Brain microvascular endothelial cell (primary cell): ENCODE data around the gene TOMM70.

Source experiments
- DNase-seq: peaks from one replicate; pipeline ENCODE4 v3.0.0-alpha.2; 2020
- H3K27ac ChIP-seq: fragments of 250-450 bp; sonication (Bioruptor Pico); 2 replicates; pipeline ENCODE4 v1.5.1; 2020; ENCODE audit warnings: mild to moderate bottlenecking, moderate library complexity
- H3K27me3 ChIP-seq: fragments of 250-450 bp; sonication (Bioruptor Pico); replicated peaks from 2 replicates; pipeline ENCODE4 v1.5.1; 2020; ENCODE audit warnings: mild to moderate bottlenecking
- H3K36me3 ChIP-seq: fragments of 250-450 bp; sonication (Bioruptor Pico); replicated peaks from 2 replicates; pipeline ENCODE4 v1.5.1; 2020; ENCODE audit warnings: mild to moderate bottlenecking
- H3K4me3 ChIP-seq: 2 replicates; pipeline ENCODE4 v1.5.1; 2011; ENCODE audit warnings: low read depth, mild to moderate bottlenecking, control low read depth, low read length, moderate library complexity
- CTCF ChIP-seq: IDR thresholded peaks from 2 replicates; pipeline ENCODE4 v1.5.1; 2011; ENCODE audit warnings: low read depth, mild to moderate bottlenecking, moderate library complexity, low read length, control low read depth, inconsistent platforms; ENCODE audit errors: missing control alignments
- in situ Hi-C: cut with HindIII; loops from 2 replicates; pipeline ENCODE4 v1.10.0; 2017; ENCODE audit warnings: low sequenced_read_pairs, low pct_ligation_motif_present

Gene TOMM70

GRCh38 chr3:100426067-100426682 lies 25.3 kb upstream of the TOMM70 start:
- H3K36me3 ChIP-seq: no peaks in the 10 kb centered on the region
- H3K27me3 ChIP-seq: no peaks in the 10 kb centered on the region
- no peak for DNase-seq
- H3K27ac ChIP-seq: no peak overlapping the region
- H3K4me3 ChIP-seq: no peak overlapping the region
- no peak for TF ChIP-seq CTCF
- in situ Hi-C loops: no loop called here

GRCh38 chr3:100425316-100425715 lies 24.4 kb upstream of the TOMM70 start:
- no peak for TF ChIP-seq CTCF
- in situ Hi-C loops: no loop called here

GRCh38 chr3:100424261-100424660 lies 23.4 kb upstream of the TOMM70 start:
- Histone ChIP-seq H3K36me3 (no peaks in the 10 kb centered on the region), H3K27me3 (no peaks in the 10 kb centered on the region), H3K4me3 (no peak overlapping the region), H3K27ac (no peak overlapping the region)
- in situ Hi-C loops: no loop called here
- TF ChIP-seq CTCF: no peak
- no peak for DNase-seq

More at GRCh38 chr3:100425316-100425715, 24.4 kb upstream of the TOMM70 start:
- Histone ChIP-seq H3K36me3 (no peaks in the 10 kb centered on the region), H3K27ac (no peak overlapping the region), H3K4me3 (no peak overlapping the region), H3K27me3 (no peaks in the 10 kb centered on the region)
- DNase-seq: no peak

- no peaks in the 10 kb centered on the region for H3K36me3 ChIP-seq
- no peak for DNase-seq
- H3K27ac ChIP-seq: no peak overlapping the region
- no peak overlapping the region for H3K4me3 ChIP-seq
- in situ Hi-C loops: no loop called here
- no peaks in the 10 kb centered on the region for H3K27me3 ChIP-seq
- TF ChIP-seq CTCF: no peak
Observed at GRCh38 chr3:100423611-100424010, 22.7 kb upstream of the TOMM70 start.

GRCh38 chr3:100420885-100421284 lies 20.0 kb upstream of the TOMM70 start:
- H3K4me3 ChIP-seq: no peak overlapping the region
- DNase-seq: no peak
- no peak overlapping the region for H3K27ac ChIP-seq
- in situ Hi-C loops: no loop called here
- no peaks in the 10 kb centered on the region for H3K27me3 ChIP-seq
- H3K36me3 ChIP-seq: no peaks in the 10 kb centered on the region
- no peak for TF ChIP-seq CTCF

GRCh38 chr3:100419406-100419805 lies 18.5 kb upstream of the TOMM70 start:
- no peaks in the 10 kb centered on the region for H3K27me3 ChIP-seq
- no peak for TF ChIP-seq CTCF
- no peaks in the 10 kb centered on the region for H3K36me3 ChIP-seq
- H3K4me3 ChIP-seq: no peak overlapping the region
- no peak overlapping the region for H3K27ac ChIP-seq
- in situ Hi-C loops: no loop called here
- no peak for DNase-seq
